H54 (cell line): ENCODE results near the gene TRAF3IP1.

Source experiments
- DNase-seq: peaks from one replicate; pipeline ENCODE4 v3.0.0; 2011; ENCODE audit warnings: low spot score, mixed read lengths; ENCODE audit not compliant: insufficient read length
- FAIRE-seq: peaks from 3 replicates; lab custom pipeline; 2011; peaks lifted over from hg19 to GRCh38; lab: Jason Lieb, UNC
- POLR2A ChIP-seq: IDR thresholded peaks from 2 replicates; pipeline ENCODE4 v1.6.1; 2011; ENCODE audit warnings: low read depth, mild to moderate bottlenecking, low read length

The TRAF3IP1 gene

DNA sequence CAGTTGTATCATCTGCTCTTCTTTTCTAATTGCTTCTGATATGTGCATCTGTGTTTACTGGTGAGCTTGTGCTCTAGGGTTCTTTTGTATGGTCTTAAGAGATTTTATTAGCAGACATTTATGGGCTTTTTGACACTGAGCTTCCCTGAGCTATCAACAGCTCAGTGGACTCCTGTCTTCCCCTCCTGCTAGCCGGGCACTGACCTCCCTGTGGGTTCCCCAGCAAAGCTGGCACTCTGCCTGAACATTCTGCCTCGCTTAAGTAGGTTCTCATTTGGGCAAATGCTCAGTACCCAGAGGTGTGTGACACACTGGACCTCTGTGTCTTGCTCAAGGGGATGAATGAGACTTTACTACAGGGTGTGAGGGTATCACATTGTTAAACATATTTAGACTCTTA, 15.8 kb downstream of the TRAF3IP1 start:
- no peak for TF ChIP-seq POLR2A
- DNase-seq: no peak
- FAIRE-seq: no peak

DNA sequence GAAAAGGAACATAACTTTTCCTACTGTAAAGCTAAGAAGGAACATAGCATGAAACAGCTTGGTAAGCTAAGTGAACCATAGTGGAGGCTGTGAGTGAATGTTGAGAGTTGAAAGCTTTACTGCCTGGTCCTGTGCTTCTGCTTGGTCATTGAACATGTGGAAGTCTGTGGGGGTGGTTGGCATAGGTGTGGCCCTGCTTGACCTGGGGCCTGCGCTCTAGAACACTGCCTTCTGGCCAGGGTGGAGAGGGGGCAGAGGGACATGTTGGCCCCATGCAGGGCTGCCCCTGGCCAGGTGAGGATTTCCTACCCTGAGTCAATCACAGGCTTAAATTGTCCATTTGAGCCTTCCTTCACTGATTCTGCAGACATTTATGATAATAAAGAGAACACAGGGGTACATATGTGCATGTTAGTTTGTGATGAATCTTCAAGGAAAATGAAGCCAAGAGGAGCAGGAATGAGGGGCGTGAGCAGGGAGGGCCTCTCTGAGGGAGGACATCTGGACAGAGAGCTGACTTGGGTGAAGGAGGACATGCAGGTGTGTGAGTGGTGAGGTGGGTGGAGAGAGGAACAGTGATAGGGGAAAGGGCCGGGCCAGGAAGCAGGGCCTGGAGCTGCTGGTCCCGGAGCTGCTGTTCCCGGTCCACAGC, 16.6 kb downstream of the TRAF3IP1 start:
- DNase-seq: no peak
- FAIRE-seq: no peak
- no peak for TF ChIP-seq POLR2A

DNA sequence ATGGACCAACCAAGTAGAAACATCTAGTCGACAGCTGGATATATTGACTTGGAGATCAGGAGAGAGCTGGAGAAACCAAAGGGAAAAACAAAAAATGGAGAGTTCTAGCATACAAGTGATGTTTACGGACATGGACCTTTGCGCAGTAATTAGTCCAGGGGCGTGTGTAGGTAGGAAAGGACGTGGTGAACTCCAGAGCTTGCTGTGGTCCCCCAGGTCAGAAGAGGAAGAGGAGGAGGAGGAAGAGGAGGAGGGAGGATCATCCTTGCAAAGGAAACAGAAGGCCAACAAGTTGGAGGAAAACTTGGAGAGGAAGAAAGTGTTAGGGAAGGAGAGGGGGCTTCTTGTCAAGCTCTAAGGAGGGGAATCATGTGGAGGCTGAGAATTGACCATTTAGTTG, 17.5 kb downstream of the TRAF3IP1 start:
- FAIRE-seq (no peak), DNase-seq (no peak)
- TF ChIP-seq POLR2A: no peak

DNA sequence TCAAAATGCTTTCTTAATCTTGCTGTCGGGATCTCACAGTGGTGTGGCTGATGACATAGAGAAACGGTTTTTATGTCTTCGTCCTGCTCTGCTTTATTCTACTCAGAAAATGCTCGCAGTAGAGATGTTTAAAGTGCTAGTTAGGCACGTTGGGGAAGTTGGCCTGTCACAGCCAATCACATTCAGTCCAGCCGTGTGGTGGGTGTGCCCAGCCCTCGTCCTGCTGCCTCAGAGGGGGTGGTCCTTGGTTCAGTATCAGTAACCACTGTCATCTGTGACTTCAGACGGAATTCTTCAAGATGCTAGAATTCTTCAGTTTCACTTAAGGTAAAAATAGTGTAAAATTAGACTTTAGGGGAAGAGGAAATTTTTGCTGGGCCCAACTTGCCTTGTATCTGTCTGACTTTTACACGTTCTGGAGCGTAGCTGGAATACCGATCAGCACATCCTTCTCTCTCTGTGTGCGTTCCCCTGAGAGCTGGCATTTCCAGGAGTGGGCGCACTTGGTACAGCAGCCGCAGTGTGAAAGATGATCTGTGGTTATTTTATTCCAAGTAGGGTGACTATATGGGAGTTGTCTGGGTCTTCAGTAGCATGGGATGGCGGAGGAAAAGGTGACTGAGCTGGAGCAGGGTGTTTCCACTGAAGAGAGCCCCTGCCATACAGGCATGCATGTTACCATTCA, 18.5 kb downstream of the TRAF3IP1 start:
- FAIRE-seq (no peak), DNase-seq (no peak)
- TF ChIP-seq POLR2A: no peak

DNA sequence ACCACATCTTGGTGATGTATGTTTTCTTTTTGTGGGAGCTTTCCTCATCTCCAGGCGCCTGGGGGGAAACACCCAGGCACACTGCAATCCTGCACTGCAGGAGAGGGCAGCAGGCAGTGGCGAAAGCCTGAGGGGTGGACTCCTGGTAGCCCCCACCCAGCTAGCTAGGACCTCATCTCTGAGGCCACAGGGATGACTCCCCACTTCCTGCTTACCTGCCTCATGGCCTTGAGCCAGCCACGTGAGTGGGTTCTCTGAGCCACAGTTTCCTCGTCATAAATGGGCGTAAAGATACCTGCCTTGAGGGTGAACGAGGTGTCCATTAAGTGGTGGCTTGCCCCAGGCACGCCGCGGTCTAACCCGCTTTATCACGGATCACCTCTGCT, 19.1 kb downstream of the TRAF3IP1 start:
- no peak for TF ChIP-seq POLR2A
- no peak for FAIRE-seq

DNA sequence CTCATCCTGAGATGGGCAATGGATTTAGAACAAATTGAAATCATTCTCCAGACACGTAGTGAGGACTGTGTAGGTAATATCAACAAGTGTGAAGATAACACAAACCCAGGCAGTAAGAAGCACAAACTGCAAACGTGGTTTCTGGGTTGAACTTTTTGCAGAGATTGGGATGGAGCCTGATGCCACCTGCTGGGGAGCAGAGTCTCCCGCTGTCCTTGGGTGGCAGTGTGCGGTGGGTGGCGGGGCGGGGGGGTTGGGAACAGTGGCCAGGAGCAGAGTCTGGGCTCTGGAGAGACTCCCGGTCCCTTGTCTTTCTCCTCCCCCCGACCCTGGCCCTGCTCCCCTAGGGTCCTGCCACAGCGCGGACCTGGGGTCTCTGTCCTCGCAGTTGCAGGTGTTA, 19.5 kb downstream of the TRAF3IP1 start:
- TF ChIP-seq POLR2A: no peak
- FAIRE-seq (no peak), DNase-seq (no peak)

More for the DNA sequence above, 19.1 kb downstream of the TRAF3IP1 start:
- no peak for DNase-seq

DNA sequence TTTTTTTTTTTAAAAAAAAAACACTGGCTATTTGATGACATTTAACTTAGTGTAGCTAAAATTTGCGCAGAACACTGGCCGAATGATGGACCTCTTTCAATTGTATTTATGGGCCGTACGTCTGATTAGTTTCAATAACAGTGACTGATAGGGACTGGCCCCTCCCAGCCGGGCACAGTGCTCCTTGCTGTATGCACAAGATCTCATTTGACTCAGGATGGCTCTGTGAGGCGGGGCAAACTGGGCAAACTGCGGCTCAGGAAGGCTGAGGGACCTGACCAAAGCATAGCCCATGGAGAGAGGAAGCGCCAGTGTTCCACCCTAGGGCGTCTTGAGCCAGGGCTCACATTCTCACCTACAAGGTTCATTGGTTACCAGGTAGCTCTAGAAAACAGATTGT, 21.2 kb downstream of the TRAF3IP1 start:
- DNase-seq: no peak
- TF ChIP-seq POLR2A: no peak
- FAIRE-seq: no peak

DNA sequence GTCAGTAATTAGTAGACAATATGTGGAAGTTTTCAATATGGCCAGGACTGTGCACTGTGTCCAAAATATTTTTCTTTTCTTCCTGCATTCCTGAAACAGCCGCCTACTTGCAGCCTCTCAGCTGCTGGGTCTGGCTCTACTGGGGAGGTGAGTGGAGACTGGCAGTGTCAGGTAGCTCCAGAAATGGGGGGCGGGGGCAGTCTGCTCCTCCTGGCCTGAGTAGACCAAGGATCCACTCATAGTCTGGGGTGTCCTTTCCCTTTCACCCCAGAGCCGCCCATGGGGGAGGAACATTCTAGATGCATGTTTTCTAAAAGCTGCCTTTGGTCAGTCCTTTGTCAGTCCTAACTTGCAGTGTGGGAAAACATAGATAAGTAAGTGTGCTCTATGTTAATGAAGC, 23.7 kb downstream of the TRAF3IP1 start:
- FAIRE-seq (no peak), DNase-seq (no peak)
- no peak for TF ChIP-seq POLR2A

DNA sequence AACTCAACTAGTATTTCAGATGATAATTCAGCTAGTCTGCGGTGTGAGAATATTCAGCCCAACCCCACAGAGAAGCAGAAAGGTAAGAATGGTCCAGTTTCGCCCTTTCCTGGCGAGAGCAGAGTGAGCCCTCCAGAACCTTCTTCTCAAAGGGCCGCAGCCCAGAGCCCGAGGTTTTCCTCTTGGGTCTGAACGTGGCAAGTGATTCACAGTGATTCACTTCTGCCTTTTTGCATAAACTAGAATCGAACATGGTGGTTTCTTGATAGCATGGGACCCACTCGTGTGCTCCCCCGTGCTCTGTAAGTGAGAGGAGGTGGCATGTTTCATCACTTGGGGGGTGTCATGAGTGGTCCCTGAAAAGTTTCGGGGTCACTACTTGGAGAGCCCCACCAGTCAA, 24.2 kb downstream of the TRAF3IP1 start:
- DNase-seq: no peak
- FAIRE-seq: no peak
- TF ChIP-seq POLR2A: no peak

DNA sequence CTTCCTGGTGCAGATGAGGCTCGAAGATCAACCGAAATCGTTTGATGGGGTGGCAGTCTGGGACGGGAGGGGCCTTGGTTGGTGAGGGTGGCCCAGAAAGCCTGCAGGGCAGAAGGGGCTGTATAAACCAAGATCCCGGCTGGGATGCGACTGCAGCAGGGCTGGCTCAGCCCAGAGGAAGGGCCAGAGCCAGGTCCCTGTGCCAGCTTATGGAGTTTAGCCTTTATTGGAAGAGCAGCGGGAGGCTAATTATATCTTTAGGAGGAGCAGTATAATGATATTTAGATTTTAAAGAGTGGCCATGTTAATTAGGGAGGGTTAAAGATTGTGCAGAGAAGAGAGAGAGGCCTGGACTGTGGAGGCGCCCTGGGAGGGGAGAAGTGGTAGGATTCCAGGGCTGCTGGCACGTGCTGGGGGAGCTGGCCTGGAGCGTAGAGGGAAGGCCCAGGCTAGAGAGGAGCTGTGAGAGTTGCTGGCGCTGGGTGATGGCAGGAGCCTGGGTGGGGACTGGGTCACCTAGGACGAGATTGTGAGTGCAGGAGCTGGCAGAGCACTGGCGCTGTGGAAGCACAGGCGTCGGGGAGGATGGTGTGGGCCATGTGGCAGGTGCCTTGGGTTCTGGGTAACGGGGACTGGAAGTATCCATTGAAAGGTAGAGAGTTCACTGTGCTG, 25.1 kb downstream of the TRAF3IP1 start:
- TF ChIP-seq POLR2A: no peak
- no peak for DNase-seq

DNA sequence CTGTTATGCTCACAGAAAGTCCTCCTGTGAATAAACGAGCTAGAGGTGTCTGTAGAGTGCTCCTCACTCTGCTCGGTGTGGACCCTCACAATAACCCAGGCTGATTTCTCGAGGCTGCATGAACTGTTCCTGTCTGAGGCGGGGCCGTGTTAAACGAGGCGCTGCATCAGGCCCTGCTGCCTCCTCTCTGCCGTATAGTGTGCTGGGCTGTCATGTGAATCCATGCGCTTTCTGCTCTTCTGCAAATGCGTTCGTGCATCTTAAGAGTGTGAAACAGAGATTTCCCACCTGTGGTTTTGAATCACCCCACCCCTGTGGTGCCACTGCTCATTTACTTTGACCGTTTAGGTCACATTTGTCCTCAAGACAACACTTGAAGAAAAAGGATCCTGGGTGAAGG, 26.2 kb downstream of the TRAF3IP1 start:
- TF ChIP-seq POLR2A: no peak
- DNase-seq: no peak
- no peak for FAIRE-seq

More for the DNA sequence above, 25.1 kb downstream of the TRAF3IP1 start:
- no peak for FAIRE-seq

DNA sequence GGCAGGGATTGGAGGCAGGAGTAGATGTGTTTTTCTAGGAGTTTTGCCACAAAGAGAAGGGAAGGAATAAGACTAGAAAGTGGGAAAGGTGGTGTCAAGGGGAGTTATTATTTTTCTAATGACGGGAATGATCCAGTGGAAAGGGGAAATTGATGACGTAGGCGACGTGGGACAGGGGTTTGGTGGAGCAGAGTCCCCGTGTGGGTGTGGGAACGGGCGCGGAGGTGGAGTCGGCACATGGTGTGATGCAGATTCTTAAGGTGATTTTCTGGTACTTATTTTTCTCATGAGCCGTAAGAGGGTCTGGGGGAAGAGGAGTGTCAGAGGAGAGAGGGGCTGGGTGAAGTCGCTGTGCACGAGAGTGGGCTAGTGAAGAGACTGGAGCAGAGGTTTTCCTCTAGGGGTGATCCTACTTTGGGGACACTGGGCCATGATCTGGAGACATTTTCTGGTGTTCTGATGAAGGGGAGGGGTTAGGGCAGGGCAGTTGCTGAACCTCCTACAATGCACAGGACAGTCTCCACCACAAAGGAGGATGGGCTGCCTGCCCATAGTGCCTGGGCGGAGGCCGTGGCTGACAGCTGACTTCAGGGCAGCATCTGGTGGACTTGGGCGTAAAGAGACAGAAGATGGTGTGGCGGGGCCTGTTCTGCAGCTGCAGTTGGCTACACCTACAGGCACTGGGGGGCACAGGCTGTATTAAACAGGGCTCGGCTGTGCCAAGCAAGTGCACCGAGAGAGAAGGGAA, 30.0 kb downstream of the TRAF3IP1 start:
- no peak for DNase-seq
- FAIRE-seq: no peak
- TF ChIP-seq POLR2A: no peak

DNA sequence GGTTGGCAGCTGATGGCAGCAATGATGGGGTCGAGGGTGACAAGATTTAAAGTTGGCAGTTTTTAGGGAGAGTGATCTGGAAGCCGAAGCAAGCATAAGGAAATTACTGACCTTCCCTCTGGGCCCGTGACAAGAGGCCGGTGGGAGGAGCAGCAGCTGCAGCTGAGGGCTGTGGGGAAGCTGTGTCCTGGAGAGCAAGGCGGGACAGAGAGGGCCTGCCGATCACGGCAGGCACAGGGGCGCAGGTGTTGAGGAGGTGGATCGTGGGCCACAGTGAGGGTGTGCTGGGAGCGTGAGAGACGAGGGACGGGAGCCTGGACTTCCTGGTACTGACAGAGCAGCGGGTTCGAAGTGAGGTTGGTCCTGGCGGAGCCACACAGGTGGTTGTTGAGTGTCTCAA, 31.0 kb downstream of the TRAF3IP1 start:
- DNase-seq (no peak), FAIRE-seq (no peak)
- no peak for TF ChIP-seq POLR2A

DNA sequence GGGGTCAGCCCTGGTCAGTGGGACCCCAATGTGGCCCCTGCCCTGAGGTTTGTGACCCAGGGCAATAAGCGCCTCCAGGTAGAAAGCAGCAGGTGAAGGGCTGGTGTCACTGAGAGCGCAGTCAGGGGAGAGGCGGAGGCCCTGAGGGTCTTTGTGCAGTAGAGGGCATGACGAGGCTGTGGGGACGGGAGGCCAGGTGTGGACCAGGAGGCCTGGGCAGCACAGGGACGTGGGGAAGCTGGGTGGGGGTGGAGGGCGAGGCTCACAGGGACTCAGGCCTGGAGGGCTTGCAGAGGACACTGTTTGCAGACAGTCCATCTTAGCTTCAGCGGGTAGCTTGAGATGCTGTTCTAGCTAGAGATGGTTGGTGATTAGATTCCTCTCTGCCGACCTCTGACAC, 32.0 kb downstream of the TRAF3IP1 start:
- no peak for TF ChIP-seq POLR2A
- no peak for FAIRE-seq
- no peak for DNase-seq
